ENCODE measurements around the gene SYNGR4.

DNA sequence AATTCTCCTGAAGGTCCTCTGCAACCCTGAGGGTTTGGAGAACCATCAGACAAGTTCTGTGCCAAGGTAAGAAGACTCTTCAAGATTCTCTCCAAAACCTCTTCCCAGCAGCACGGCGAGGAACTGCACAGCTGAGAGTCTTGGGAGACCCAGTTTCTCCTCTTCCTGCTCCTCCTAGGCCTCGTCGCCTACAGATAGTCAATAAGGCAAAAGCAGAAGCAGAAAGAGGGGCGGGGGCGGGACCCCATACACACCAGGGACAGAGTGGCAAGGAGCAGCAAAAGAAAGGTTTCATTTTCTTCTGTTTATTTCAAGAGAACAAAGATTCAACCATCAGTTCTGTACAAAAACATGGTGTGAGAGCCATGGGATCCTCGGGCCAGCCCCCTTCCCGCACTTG is 18.1 kb downstream of the SYNGR4 start:
- TF ChIP-seq GATA2 (IDR thresholded peaks at IDR 0.05; ENCODE audit: low read depth, low read length) (no peak), GATA3 (IDR thresholded peaks at IDR 0.05; ENCODE audit: low read depth, low read length) (no peak)

Measured in SH-SY5Y (cell line).